A549 (cell line): ENCODE measurements around the gene GMPR2. TPM values are rescaled to one million over a fixed set of nuclear protein-coding genes. Genes with fewer than 3 reads are reported as not detected.
A peak's percentile ranks its signal among the peaks of the same experiment; 100 is the strongest.

Source experiments
- ATAC-seq, 2 experiments: fragments of 200-7000 bp in 1 of 2; fragments of >200 bp in 1 of 2; cut with Nextera tagmentation in 1 of 2; cut with Tn5 transposase in 1 of 2; 3 replicates each; pipeline versions ENCODE4 v1.8.0 to v1.9.1; 2018 to 2020; ENCODE audit warnings: mild to moderate bottlenecking in 1 of 2, moderate library complexity in 1 of 2
- CTCF ChIA-PET: fragments of 300-600 bp; sonication (Branson Sonifier 250); formaldehyde crosslinking; extraction: SDS; loops from one replicate; lab custom pipeline; 2021; ENCODE audit warnings: antibody characterized with exemption, inconsistent platforms; lab: Yijun Ruan, JAX
- POLR2A ChIA-PET: fragments of 350-600 bp; formaldehyde crosslinking; extraction: SDS; loops from one replicate; lab custom pipeline; 2021; ENCODE audit warnings: antibody characterized with exemption, inconsistent platforms; lab: Yijun Ruan, JAX
- DNase-seq, 2 experiments: peaks; one replicate each; pipeline versions ENCODE4 v3.0.0 to v3.0.0-alpha.2; 2011 to 2016; ENCODE audit warnings: low read depth in 1 of 2, low spot score in 1 of 2
- FAIRE-seq: peaks from 2 replicates; lab custom pipeline; 2011; peaks lifted over from hg19 to GRCh38; lab: Jason Lieb, UNC
- H3K27ac ChIP-seq, 2 experiments: fragments of >200 bp; sonication (Bioruptor Twin); formaldehyde crosslinking; 3 replicates each; pipeline ENCODE4 v1.5.1; 2016 to 2017
- H3K4me1 ChIP-seq: fragments of >200 bp; sonication (Bioruptor Twin); formaldehyde crosslinking; 3 replicates; pipeline ENCODE4 v1.6.1; 2016
- H3K4me2 ChIP-seq: fragments of >200 bp; sonication (Bioruptor Twin); formaldehyde crosslinking; 3 replicates; pipeline ENCODE4 v1.6.1; 2016
- H3K4me3 ChIP-seq: fragments of >200 bp; sonication (Bioruptor Twin); formaldehyde crosslinking; 3 replicates; pipeline ENCODE4 v1.5.1; 2016
- H3K9me3 ChIP-seq: fragments of >200 bp; sonication (Bioruptor Twin); formaldehyde crosslinking; 3 replicates; pipeline ENCODE4 v1.6.1; 2016
- CHD2 ChIP-seq: fragments of 150-350 bp; IDR thresholded peaks from 2 replicates; pipeline ENCODE4 v1.6.1; 2014; ENCODE audit warnings: low read length; ENCODE audit not compliant: partially characterized antibody
- CHD4 ChIP-seq: fragments of 200-600 bp; sonication (generic); IDR thresholded peaks from 2 replicates; pipeline ENCODE4 v1.6.1; 2016; ENCODE audit warnings: antibody characterized with exemption, mild to moderate bottlenecking, borderline replicate concordance
- EHF ChIP-seq: fragments of 250-450 bp; sonication (Bioruptor Pico); IDR thresholded peaks from 2 replicates; pipeline ENCODE4 v1.5.0; 2020; ENCODE audit warnings: mild to moderate bottlenecking
- EHMT2 ChIP-seq: fragments of 200-600 bp; sonication (generic); IDR thresholded peaks from 2 replicates; pipeline ENCODE4 v1.6.1; 2016; ENCODE audit warnings: antibody characterized with exemption, low read depth, mild to moderate bottlenecking, moderate library complexity
- ELK1 ChIP-seq: fragments of 150-350 bp; IDR thresholded peaks from 2 replicates; pipeline ENCODE4 v1.6.1; 2014; ENCODE audit warnings: low read depth, mild to moderate bottlenecking, low read length
- EP300 ChIP-seq, 2 experiments: fragments of >200 bp; sonication (Bioruptor Twin); formaldehyde crosslinking; IDR thresholded peaks; 2 replicates in 1 of 2; 3 replicates in 1 of 2; pipeline ENCODE4 v1.6.1; 2016 to 2017
- FOSB ChIP-seq: fragments of 250-450 bp; sonication (Bioruptor Pico); IDR thresholded peaks from 2 replicates; pipeline ENCODE4 v1.5.0; 2020; ENCODE audit warnings: mild to moderate bottlenecking, moderate library complexity
- FOSL2 ChIP-seq, 2 experiments: fragments of 450-650 bp in 1 of 2; fragments of >200 bp in 1 of 2; sonication (Bioruptor Twin) in 1 of 2; formaldehyde crosslinking; IDR thresholded peaks; 2 replicates each; pipeline versions ENCODE4 v1.5.0 to v1.6.1; 2016 to 2020; ENCODE audit warnings: mild to moderate bottlenecking in 1 of 2, moderate library complexity in 1 of 2
- GATA3 ChIP-seq: IDR thresholded peaks from 2 replicates; pipeline ENCODE4 v1.6.1; 2012; ENCODE audit warnings: borderline replicate concordance
- HDAC2 ChIP-seq: fragments of 200-600 bp; sonication (generic); IDR thresholded peaks from 2 replicates; pipeline ENCODE4 v1.6.1; 2016
- HOXA7 ChIP-seq: fragments of 250-450 bp; sonication (Bioruptor Pico); IDR thresholded peaks from 2 replicates; pipeline ENCODE4 v1.5.0; 2020; ENCODE audit warnings: mild to moderate bottlenecking, moderate library complexity
- HOXB13 ChIP-seq: fragments of 250-450 bp; sonication (Bioruptor Pico); IDR thresholded peaks from 2 replicates; pipeline ENCODE4 v1.5.0; 2020; ENCODE audit warnings: low read depth, mild to moderate bottlenecking, moderate library complexity
- JUN ChIP-seq, 2 experiments: fragments of >200 bp; sonication (Bioruptor Twin); formaldehyde crosslinking; IDR thresholded peaks; 2 replicates in 1 of 2; 3 replicates in 1 of 2; pipeline ENCODE4 v1.6.1; 2016 to 2017
- JUNB ChIP-seq: fragments of >200 bp; sonication (Bioruptor Twin); formaldehyde crosslinking; IDR thresholded peaks from 2 replicates; pipeline ENCODE4 v1.6.1; 2016
- KDM1A ChIP-seq: fragments of 200-600 bp; sonication (generic); IDR thresholded peaks from 2 replicates; pipeline ENCODE4 v1.6.1; 2016; ENCODE audit warnings: low read depth, mild to moderate bottlenecking
- KDM5A ChIP-seq: fragments of 200-600 bp; sonication (generic); IDR thresholded peaks from 2 replicates; pipeline ENCODE4 v1.6.1; 2016; ENCODE audit warnings: antibody characterized with exemption, mild to moderate bottlenecking
- MAFK ChIP-seq: fragments of 450-650 bp; IDR thresholded peaks from 2 replicates; pipeline ENCODE4 v1.6.1; 2014; ENCODE audit not compliant: partially characterized antibody
- MAX ChIP-seq: IDR thresholded peaks from 2 replicates; pipeline ENCODE4 v1.6.1; 2012
- MAZ ChIP-seq: fragments of 150-350 bp; IDR thresholded peaks from 2 replicates; pipeline ENCODE4 v1.6.1; 2014; ENCODE audit warnings: antibody characterized with exemption, low read depth, low read length, borderline replicate concordance
- MYC ChIP-seq: IDR thresholded peaks from 2 replicates; pipeline ENCODE4 v1.6.1; 2012; ENCODE audit warnings: mild to moderate bottlenecking, inconsistent platforms, low read length, improper control_type of control experiment, borderline replicate concordance
- NFE2L2 ChIP-seq: fragments of 150-350 bp; conservative IDR thresholded peaks from 2 replicates; pipeline ENCODE4 v1.6.1; 2014; ENCODE audit warnings: low read length
- PBX3 ChIP-seq: IDR thresholded peaks from 2 replicates; pipeline ENCODE4 v1.6.1; 2012
- PHF8 ChIP-seq: fragments of 200-600 bp; sonication (generic); IDR thresholded peaks from 2 replicates; pipeline ENCODE4 v1.6.1; 2016; ENCODE audit warnings: low read depth, mild to moderate bottlenecking, antibody characterized with exemption, moderate library complexity, borderline replicate concordance
- RCOR1 ChIP-seq: fragments of 150-350 bp; IDR thresholded peaks from 2 replicates; pipeline ENCODE4 v1.6.1; 2014; ENCODE audit warnings: antibody characterized with exemption, low read length, low read depth
- SMC3 ChIP-seq: fragments of >200 bp; sonication (Bioruptor Twin); formaldehyde crosslinking; IDR thresholded peaks from 3 replicates; pipeline ENCODE4 v1.6.1; 2018; ENCODE audit warnings: inconsistent platforms
- SREBF2 ChIP-seq: fragments of 450-650 bp; IDR thresholded peaks from 2 replicates; pipeline ENCODE4 v1.6.1; 2014; ENCODE audit warnings: mild to moderate bottlenecking, moderate library complexity
- TFCP2L1 ChIP-seq: fragments of 250-450 bp; sonication (Bioruptor Pico); IDR thresholded peaks from 2 replicates; pipeline ENCODE4 v1.5.0; 2021; ENCODE audit warnings: mild to moderate bottlenecking
- TP53 ChIP-seq: fragments of 250-450 bp; sonication (Bioruptor Pico); IDR thresholded peaks from 2 replicates; pipeline ENCODE4 v1.5.0; 2021; ENCODE audit warnings: mild to moderate bottlenecking, moderate library complexity
- WGBS: methylation state at CpG from one replicate; pipeline ENCODE4 v1.1.6; 2017; ENCODE audit errors: missing lambda C conversion rate; 5-methylcytosine and 5-hydroxymethylcytosine counted together
- polyA plus RNA-seq, 4 experiments: library from polyadenylated mRNA; depleted of rRNA in 3 of 4; stranded (reverse); fragments of >200 nt; fragmentation: RNase III in 1 of 4; extraction: RNeasy Plus Mini Kit Qiagen cat#74134 plus additional on column Dnase treatment in 1 of 4; gene quantifications; 2 replicates in 3 of 4; 3 replicates in 1 of 4; pipeline ENCODE4 v1.2.3, GENCODE V29; 2011 to 2017
- TF ChIP-seq, protein P1 (sequence below): fragments of 450-650 bp; IDR thresholded peaks from 2 replicates; pipeline ENCODE4 v1.6.1; 2014; ENCODE audit warnings: antibody characterized with exemption

Gene GMPR2
- polyA plus RNA-seq, 2 of the 4 experiments (the other 2 are of a cell fraction) = 70.0 to 91.7 TPM

GRCh38 chr14:24273422-24273998 lies 40.8 kb downstream of the GMPR2 start:
- Histone ChIP-seq H3K27ac (no peak overlapping the region), H3K4me2 (no peak overlapping the region), H3K9me3 (no peaks in the 10 kb centered on the region), H3K4me3 (no peak overlapping the region), H3K4me1 (0 out of 3 replicates have a peak, but pooled peaks cover 5% of the 10 kb centered on the region)
- ATAC-seq = no peak
- 79% methylated on average over 3 of the region's 3 CpGs for WGBS
- ChIA-PET CTCF (interaction anchor here (1.1 to 34.0 kb wide), 4 partner anchors 8 to 58 kb away, joined by 3 to 469 read pairs (median 44); partner anchors contain the start of genes CIDEB, DHRS1, LTB4R and LTB4R2), POLR2A (interaction anchor here (1.4 kb wide), 1 partner anchor 31 kb away, joined by 8 read pairs; the partner anchor contains the start of gene TINF2)
- TF ChIP-seq FOSB (no peak), HOXB13 (CRISPR knock-in tag) (no peak), SREBF2 (no peak)
- no peak for FAIRE-seq
- peak; percentile 32 to 43 for DNase-seq

- POLR2A ChIA-PET = interaction anchor here (1.4 kb wide), 1 partner anchor 32 kb away, joined by 8 read pairs; the partner anchor contains the start of gene TINF2
- CTCF ChIA-PET = interaction anchor here (0.6 to 34.0 kb wide), 5 partner anchors 8 to 58 kb away, joined by 3 to 469 read pairs (median 25); partner anchors contain the start of genes CIDEB, DHRS1, LTB4R and LTB4R2
- ATAC-seq = no peak
- TF ChIP-seq NFE2L2 = no peak
- no peak for TF ChIP-seq HOXB13 (CRISPR knock-in tag)
- no peak for TF ChIP-seq JUNB
- TF ChIP-seq GATA3 = no peak
- TF ChIP-seq, protein P1, sequence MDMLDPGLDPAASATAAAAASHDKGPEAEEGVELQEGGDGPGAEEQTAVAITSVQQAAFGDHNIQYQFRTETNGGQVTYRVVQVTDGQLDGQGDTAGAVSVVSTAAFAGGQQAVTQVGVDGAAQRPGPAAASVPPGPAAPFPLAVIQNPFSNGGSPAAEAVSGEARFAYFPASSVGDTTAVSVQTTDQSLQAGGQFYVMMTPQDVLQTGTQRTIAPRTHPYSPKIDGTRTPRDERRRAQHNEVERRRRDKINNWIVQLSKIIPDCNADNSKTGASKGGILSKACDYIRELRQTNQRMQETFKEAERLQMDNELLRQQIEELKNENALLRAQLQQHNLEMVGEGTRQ = no peak
- TF ChIP-seq HDAC2 = no peak
- TF ChIP-seq TP53 (CRISPR knock-in tag) = no peak
- TF ChIP-seq CHD2 = no peak
- no peak for TF ChIP-seq SREBF2
- TF ChIP-seq MAX = no peak
- TF ChIP-seq TFCP2L1 (CRISPR knock-in tag) = no peak
- no peak for TF ChIP-seq JUN (IDR thresholded peaks at IDR 0.05)
- no peak for TF ChIP-seq KDM5A
- TF ChIP-seq SMC3 = no peak
- no peak for TF ChIP-seq CHD4
- TF ChIP-seq MYC = no peak
- TF ChIP-seq MAFK = no peak
- TF ChIP-seq HOXA7 = no peak
- TF ChIP-seq, all 56 proteins: peak for 0
- H3K4me1 ChIP-seq = 0 out of 3 replicates have a peak, but pooled peaks cover 5% of the 10 kb centered on the region
- 85% methylated on average over 3 of the region's 3 CpGs for WGBS
- no peak overlapping the region for H3K4me2 ChIP-seq
- H3K9me3 ChIP-seq = no peaks in the 10 kb centered on the region
- H3K27ac ChIP-seq = no peak overlapping the region
- H3K4me3 ChIP-seq = no peak overlapping the region
- DNase-seq (no peak), FAIRE-seq (no peak)
These were observed 41.4 kb downstream of the GMPR2 start for GRCh38 chr14:24274101-24274543.

DNA sequence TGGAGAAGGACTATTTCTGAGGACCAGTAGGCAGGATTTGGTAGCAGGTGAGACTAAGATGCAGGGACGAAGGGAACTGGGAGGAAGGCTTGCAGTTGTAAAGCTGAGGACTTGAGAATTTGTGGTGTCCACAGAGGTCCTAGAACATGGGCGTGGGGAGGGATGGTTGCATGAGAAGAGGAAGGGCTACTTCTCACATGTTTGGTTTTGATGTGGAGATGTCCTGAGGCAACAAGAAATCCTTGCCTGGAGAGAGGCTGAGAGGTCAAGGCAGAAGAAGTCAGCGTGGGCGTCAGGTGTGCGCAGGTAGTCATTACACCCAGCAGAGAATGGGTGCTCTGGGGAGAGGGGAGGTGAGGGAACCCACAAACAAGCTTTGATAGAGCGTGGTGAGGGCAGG lies 44.3 kb downstream of the GMPR2 start:
- CTCF ChIA-PET = interaction anchor here (0.8 to 34.0 kb wide), 5 partner anchors 9 to 35 kb away, joined by 3 to 469 read pairs (median 4); partner anchors contain the start of genes CIDEB, DHRS1, LTB4R and LTB4R2
- Histone ChIP-seq H3K4me1 (0 out of 3 replicates have a peak, but pooled peaks cover 2% of the 10 kb centered on the region), H3K27ac (no peak overlapping the region), H3K9me3 (no peaks in the 10 kb centered on the region), H3K4me2 (no peak overlapping the region), H3K4me3 (no peak overlapping the region)
- POLR2A ChIA-PET = no interaction called here
- WGBS = 86% methylated on average over 6 of the region's 6 CpGs
- ATAC-seq = no peak
- DNase-seq = no peak
- no peak for FAIRE-seq
- TF ChIP-seq NFE2L2 (no peak), EP300 (IDR thresholded peaks at IDR 0.05) (no peak), EHF (CRISPR knock-in tag) (no peak), CHD2 (no peak), PBX3 (no peak), HOXA7 (no peak), KDM1A (no peak), EHMT2 (no peak), MYC (no peak), MAFK (no peak), RCOR1 (no peak), ELK1 (no peak), CHD4 (no peak), SMC3 (no peak), MAZ (no peak), PHF8 (no peak), FOSL2 (IDR thresholded peaks at IDR 0.05) (no peak), FOSL2 (CRISPR knock-in tag; IDR thresholded peaks at IDR 0.05) (no peak), KDM5A (no peak)
